H1 (cell line): ENCODE measurements around the gene CHPF. TPM values are rescaled to one million over a fixed set of nuclear protein-coding genes. Genes with fewer than 3 reads are reported as not detected.

Experiments
- ASH2L ChIP-seq: fragments of 200-600, 300-600 bp; sonication (generic); IDR thresholded peaks from one replicate; pipeline ENCODE4 v1.7.1; 2017; ENCODE audit warnings: low read length
- BRCA1 ChIP-seq: IDR thresholded peaks from 2 replicates; pipeline ENCODE4 v1.6.1; 2012; ENCODE audit warnings: low read depth, low read length, improper control_type of control experiment
- CHD2 ChIP-seq: IDR thresholded peaks from 2 replicates; pipeline ENCODE4 v1.6.1; 2012; ENCODE audit warnings: low read length, improper control_type of control experiment
- E2F6 ChIP-seq: IDR thresholded peaks from 2 replicates; pipeline ENCODE4 v1.6.1; 2012; ENCODE audit warnings: inconsistent platforms
- EZH2 ChIP-seq: fragments of 200-600 bp; sonication (generic); IDR thresholded peaks from 2 replicates; pipeline ENCODE4 v1.7.1; 2012; ENCODE audit warnings: low read depth, mild to moderate bottlenecking, moderate library complexity, low read length, inconsistent platforms; ENCODE audit not compliant: severe bottlenecking
- JUN ChIP-seq: IDR thresholded peaks from 2 replicates; pipeline ENCODE4 v1.6.1; 2011; ENCODE audit warnings: low read depth, mild to moderate bottlenecking, improper control_type of control experiment, low read length
- SIN3A ChIP-seq, 2 experiments: IDR thresholded peaks in 1 of 2; conservative IDR thresholded peaks in 1 of 2; 2 replicates each; pipeline ENCODE4 v1.6.1; 2011 to 2012; ENCODE audit warnings: low read length in 2 of 2, improper control_type of control experiment in 1 of 2, low read depth in 1 of 2, mild to moderate bottlenecking in 1 of 2
- TAF1 ChIP-seq: IDR thresholded peaks from 2 replicates; pipeline ENCODE4 v1.6.1; 2011; ENCODE audit warnings: mild to moderate bottlenecking, low read depth, low read length
- microRNA-seq, 2 experiments: library from miRNA; unstranded; fragments of <30 nt; microRNA quantifications; one replicate each; pipeline versions ENCODE4 to v1.2.0, GENCODE V29; 2016 to 2020; ENCODE audit warnings: borderline microRNAs expressed in 2 of 2, borderline number of aligned reads in 2 of 2, borderline replicate concordance in 1 of 2
- polyA plus RNA-seq, 7 experiments: library from polyadenylated mRNA; depleted of rRNA in 3 of 7; stranded (reverse) in 5 of 7; unstranded in 2 of 7; fragments of >200 nt in 5 of 7; fragments of 200-250 nt in 2 of 7; gene quantifications; 1 replicate in 5 of 7; 2 replicates in 1 of 7; 4 replicates in 1 of 7; pipeline versions ENCODE4 v1.2.1 to v1.2.3, GENCODE V29; 2011 to 2013; ENCODE audit warnings: missing spikeins in 2 of 7, mixed read lengths in 2 of 7
- small RNA-seq: library from polyadenylated mRNA; stranded (forward); fragments of <200 nt; extraction: miRNeasy Mini kit (QIAGEN cat#:217004); gene quantifications from one replicate; pipeline ENCODE3, GENCODE V24; 2013; ENCODE audit not compliant: insufficient read depth
- total RNA-seq: library from RNA; stranded (reverse); fragmentation: NEBNext Ultra II Directional; extraction: Animal tissue kit (Norgen Biotek cat#: 25700); gene quantifications from 2 replicates; pipeline ENCODE4 v1.2.1, GENCODE V29; 2021

CHPF gene
- total and polyA plus RNA-seq, 2 of the 8 experiments (the other 6 are each of a cell fraction or from before 2014, with no cell fraction given), result 62.9 to 67.3 TPM

- no peak for TF ChIP-seq E2F6
- TF ChIP-seq TAF1, result no peak
- TF ChIP-seq JUN, result no peak
- no peak for TF ChIP-seq SIN3A (conservative IDR thresholded peaks at IDR 0.05 in 1 of 2, IDR thresholded peaks at IDR 0.05 in 1 of 2; ENCODE audit: low read depth in 1 of 2, low read length in 2 of 2)
- TF ChIP-seq EZH2, result no peak
- no peak for TF ChIP-seq ASH2L
- TF ChIP-seq BRCA1, result no peak
- TF ChIP-seq CHD2, result no peak
These were observed 54.3 kb downstream of the CHPF start (continued) for GRCh38 chr2:219489315-219489714.

Small RNA genes lying within 50 kb of the gene (microRNA-seq; reads per million reads assigned to microRNA genes)
- gene MIR3132, result 0 to 0.61 reads per million in 2 experiments

Small RNA genes lying within 50 kb of the gene (small RNA-seq; reads per million reads assigned to genes)
- gene MIR3132, result 1.0 reads per million
- gene RN7SKP213, result not detected

Other genes with a start within 250 kb of the CHPF start
- 5.2 and 5.4 TPM in 2 replicates for gene PTPRN, start 234.4 kb downstream of the CHPF start, total RNA-seq
- 8.2 and 17.4 TPM in 2 replicates for gene PTPRN, start 234.4 kb downstream of the CHPF start, polyA plus RNA-seq (2011; rRNA removed)
- gene RESP18, start 211.1 kb downstream of the CHPF start, total RNA-seq, result not detected in 2 replicates
- gene RESP18, start 211.1 kb downstream of the CHPF start, polyA plus RNA-seq (2011; rRNA removed), result 0.11 TPM in 1 of 2 replicates, not detected in the other
- gene DNPEP, start 155.9 kb downstream of the CHPF start, total RNA-seq, result 59.8 and 64.2 TPM in 2 replicates
- 109 and 142 TPM in 2 replicates for gene DNPEP, start 155.9 kb downstream of the CHPF start, polyA plus RNA-seq (2011; rRNA removed)
- 1.5 and 1.8 TPM in 2 replicates for gene DES, start 125.4 kb downstream of the CHPF start, total RNA-seq
- gene DES, start 125.4 kb downstream of the CHPF start, polyA plus RNA-seq (2011; rRNA removed), result 3.8 and 4.3 TPM in 2 replicates
- gene SPEG, start 109.0 kb downstream of the CHPF start, total RNA-seq, result 32.0 and 36.7 TPM in 2 replicates
- 19.9 and 37.1 TPM in 2 replicates for gene SPEG, start 109.0 kb downstream of the CHPF start, polyA plus RNA-seq (2011; rRNA removed)
- gene GMPPA, start 44.9 kb downstream of the CHPF start, total RNA-seq, result 34.3 and 35.3 TPM in 2 replicates
- gene GMPPA, start 44.9 kb downstream of the CHPF start, polyA plus RNA-seq (2011; rRNA removed), result 98.8 and 101 TPM in 2 replicates
- gene ASIC4, start 29.3 kb downstream of the CHPF start, total RNA-seq, result 0.19 and 0.22 TPM in 2 replicates
- 0.12 and 0.30 TPM in 2 replicates for gene ASIC4, start 29.3 kb downstream of the CHPF start, polyA plus RNA-seq (2011; rRNA removed)
- 10.2 and 11.0 TPM in 2 replicates for gene TMEM198, start 219 bp upstream of the CHPF start, total RNA-seq
- gene TMEM198, start 219 bp upstream of the CHPF start, polyA plus RNA-seq (2011; rRNA removed), result 10.4 and 15.4 TPM in 2 replicates
- gene OBSL1, start 27.7 kb upstream of the CHPF start, total RNA-seq, result 127 and 135 TPM in 2 replicates
- 116 and 205 TPM in 2 replicates for gene OBSL1, start 27.7 kb upstream of the CHPF start, polyA plus RNA-seq (2011; rRNA removed)
- 0.65 and 0.73 TPM in 2 replicates for gene INHA, start 28.5 kb upstream of the CHPF start, total RNA-seq
- 2.7 and 4.3 TPM in 2 replicates for gene INHA, start 28.5 kb upstream of the CHPF start, polyA plus RNA-seq (2011; rRNA removed)
- 24.1 and 29.6 TPM in 2 replicates for gene STK11IP, start 54.0 kb upstream of the CHPF start, total RNA-seq
- 18.5 and 26.5 TPM in 2 replicates for gene STK11IP, start 54.0 kb upstream of the CHPF start, polyA plus RNA-seq (2011; rRNA removed)
- 6.5 and 7.4 TPM in 2 replicates for gene SLC4A3, start 83.8 kb upstream of the CHPF start, total RNA-seq
- gene SLC4A3, start 83.8 kb upstream of the CHPF start, polyA plus RNA-seq (2011; rRNA removed), result 4.8 and 8.2 TPM in 2 replicates